Fibroblast of lung (primary cell): ENCODE results near the gene GRAMD2A.

ENCODE experiments used
- EZH2 ChIP-seq: IDR thresholded peaks from 2 replicates; pipeline ENCODE4 v1.5.1; 2012; ENCODE audit warnings: low read length, control low read depth, mild to moderate bottlenecking; ENCODE audit errors: missing control alignments
- TF ChIP-seq, protein P1 (sequence below), 2 donors: IDR thresholded peaks in 1 of 2; conservative IDR thresholded peaks in 1 of 2; 1 replicate in 1 of 2; 2 replicates in 1 of 2; pipeline ENCODE4 v1.5.1; 2011 to 2012; ENCODE audit warnings: low read length in 2 of 2, control low read depth in 1 of 2, inconsistent platforms in 1 of 2, low read depth in 1 of 2, mild to moderate bottlenecking in 1 of 2

GRCh38 chr15:72180761-72181324, 16.7 kb downstream of the GRAMD2A start:
- TF ChIP-seq, protein P1, sequence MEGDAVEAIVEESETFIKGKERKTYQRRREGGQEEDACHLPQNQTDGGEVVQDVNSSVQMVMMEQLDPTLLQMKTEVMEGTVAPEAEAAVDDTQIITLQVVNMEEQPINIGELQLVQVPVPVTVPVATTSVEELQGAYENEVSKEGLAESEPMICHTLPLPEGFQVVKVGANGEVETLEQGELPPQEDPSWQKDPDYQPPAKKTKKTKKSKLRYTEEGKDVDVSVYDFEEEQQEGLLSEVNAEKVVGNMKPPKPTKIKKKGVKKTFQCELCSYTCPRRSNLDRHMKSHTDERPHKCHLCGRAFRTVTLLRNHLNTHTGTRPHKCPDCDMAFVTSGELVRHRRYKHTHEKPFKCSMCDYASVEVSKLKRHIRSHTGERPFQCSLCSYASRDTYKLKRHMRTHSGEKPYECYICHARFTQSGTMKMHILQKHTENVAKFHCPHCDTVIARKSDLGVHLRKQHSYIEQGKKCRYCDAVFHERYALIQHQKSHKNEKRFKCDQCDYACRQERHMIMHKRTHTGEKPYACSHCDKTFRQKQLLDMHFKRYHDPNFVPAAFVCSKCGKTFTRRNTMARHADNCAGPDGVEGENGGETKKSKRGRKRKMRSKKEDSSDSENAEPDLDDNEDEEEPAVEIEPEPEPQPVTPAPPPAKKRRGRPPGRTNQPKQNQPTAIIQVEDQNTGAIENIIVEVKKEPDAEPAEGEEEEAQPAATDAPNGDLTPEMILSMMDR (conservative IDR thresholded peaks at IDR 0.05 in 1 of 2, IDR thresholded peaks at IDR 0.05 in 1 of 2; ENCODE audit: low read depth in 1 of 2, low read length in 2 of 2), result no peak
- no peak for TF ChIP-seq EZH2
